NCI-H446 (cell line): Measurements from ENCODE around the gene AGBL1.

ENCODE experiments used
- DNase-seq, 2 experiments: peaks; one replicate each; lab custom pipeline; 2025; lab: John Stamatoyannopoulos, UW

Gene AGBL1

GRCh38 chr15:86236356-86237110, 156.9 kb downstream of the AGBL1 start:
- no peak for DNase-seq

DNA sequence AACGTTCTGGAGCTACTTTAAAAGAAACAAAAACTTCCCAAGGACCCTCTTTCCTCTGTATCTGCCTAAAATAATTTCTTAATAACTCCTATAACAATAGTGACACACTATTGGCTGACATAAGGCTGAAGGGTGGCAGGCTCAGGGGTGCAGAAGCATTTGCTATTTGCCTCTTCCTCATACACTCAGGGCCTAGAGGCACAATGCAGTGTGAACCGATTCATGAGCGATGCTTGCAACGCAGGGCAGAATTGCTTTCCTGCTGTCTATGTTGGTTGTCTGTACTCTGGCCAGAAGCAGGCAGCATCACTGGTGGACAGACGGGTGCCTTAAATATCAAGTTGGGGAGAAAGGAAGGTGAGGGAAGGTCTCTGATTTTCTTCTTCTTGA, 157.4 kb downstream of the AGBL1 start:
- DNase-seq, result no peak

DNA sequence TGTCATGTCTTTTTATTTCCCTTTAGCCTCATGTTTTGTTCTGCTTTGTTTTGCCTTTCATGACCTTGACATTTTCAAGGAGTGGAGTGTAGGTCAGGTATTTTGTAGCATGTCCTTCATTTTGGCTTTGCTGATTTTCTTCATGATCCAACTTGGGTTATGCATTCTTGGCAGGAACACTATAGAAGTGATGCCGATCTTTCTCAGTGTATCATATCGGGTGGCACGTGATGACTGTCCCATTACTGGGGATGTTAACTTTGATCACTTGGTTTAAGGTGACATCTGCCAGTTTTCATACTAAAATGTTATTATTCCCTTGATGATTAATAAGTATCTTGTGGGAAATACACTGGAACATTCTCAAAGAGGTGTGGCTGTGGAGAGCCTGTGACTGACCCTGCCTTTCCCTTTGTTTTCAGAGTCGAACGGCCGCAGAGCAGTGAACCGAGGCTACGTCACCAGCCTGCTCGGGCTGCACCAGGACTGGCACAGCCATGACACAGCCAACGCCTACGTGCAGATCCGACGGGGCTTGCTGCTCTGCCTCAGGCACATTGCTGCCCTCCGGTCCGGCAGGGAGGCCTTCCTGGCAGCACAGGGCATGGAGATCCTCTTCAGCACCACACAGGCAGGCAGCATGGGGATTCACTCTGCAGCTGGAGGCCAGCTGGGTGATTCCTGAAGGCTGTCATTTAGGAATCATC, 167.7 kb downstream of the AGBL1 start:
- DNase-seq, result no peak

GRCh38 chr15:86255247-86255646, 175.6 kb downstream of the AGBL1 start:
- DNase-seq, result no peak

DNA sequence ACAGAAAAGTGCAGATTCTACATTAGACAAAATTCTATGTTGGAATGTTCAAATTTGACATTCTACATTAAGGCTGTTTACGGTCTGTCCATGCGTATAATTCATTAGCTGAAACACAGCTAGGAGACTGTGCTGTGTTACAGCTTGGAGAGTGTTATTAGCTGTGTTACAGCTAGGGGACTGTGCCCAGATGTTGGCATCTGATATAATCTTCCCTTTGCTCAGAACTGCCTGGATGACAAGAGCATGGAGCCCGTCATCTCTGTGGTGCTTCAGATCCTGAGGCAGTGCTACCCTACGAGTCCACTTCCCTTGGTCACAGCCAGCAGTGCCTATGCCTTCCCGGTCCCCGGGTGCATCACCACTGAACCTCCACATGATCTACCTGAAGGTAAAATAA, 177.0 kb downstream of the AGBL1 start:
- DNase-seq, result no peak

GRCh38 chr15:86259589-86259988, 179.9 kb downstream of the AGBL1 start:
- DNase-seq, result no peak

DNA sequence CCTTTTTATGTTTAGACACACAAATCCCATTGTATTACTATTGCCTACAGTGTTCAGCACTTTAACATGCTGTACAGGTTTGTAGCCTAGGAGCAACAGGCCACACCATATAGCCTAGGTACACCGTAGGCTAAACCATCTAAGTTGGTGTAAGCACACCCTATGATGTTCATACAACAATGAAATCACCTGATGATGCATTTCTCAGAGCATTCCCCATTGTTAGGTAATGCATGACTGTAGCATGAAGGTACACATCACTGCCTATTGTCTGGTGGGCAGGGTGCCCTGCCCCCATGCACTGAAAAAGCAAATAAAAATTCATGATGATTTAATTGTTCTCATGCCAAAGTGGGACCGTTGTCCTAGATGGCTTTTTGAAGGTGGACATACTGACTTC, 183.6 kb downstream of the AGBL1 start:
- DNase-seq, result no peak

DNA sequence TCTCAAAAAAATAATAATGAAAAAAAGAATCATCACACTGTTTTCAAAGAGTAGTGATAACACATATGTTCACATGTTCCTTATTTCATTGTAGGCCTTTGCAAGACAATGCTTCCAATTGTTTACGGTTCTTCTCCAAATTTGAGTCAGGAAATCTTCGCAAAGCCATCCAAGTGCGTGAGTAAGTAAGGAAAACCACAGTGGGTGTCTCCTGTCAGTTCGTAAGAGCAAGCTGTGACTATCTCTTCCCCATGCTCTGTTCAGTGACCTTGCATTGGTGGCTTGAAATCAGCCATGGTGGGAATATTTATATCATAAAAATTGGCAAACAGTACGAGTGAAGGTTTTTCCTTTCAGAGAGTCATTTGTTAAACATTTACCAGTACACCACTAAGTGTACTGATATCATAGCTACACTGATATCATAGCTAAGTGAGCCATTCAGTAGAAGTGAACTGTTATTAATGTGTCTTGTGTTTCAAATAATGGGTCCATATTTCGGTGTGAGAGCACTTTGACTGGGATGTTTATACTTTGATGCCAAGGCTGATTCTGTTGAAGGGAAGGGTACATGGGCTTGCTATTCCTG, 187.3 kb downstream of the AGBL1 start:
- DNase-seq, result no peak

GRCh38 chr15:86267892-86268291, 188.2 kb downstream of the AGBL1 start:
- no peak for DNase-seq

- DNase-seq, result no peak
These were observed 188.9 kb downstream of the AGBL1 start for GRCh38 chr15:86268558-86268957.

DNA sequence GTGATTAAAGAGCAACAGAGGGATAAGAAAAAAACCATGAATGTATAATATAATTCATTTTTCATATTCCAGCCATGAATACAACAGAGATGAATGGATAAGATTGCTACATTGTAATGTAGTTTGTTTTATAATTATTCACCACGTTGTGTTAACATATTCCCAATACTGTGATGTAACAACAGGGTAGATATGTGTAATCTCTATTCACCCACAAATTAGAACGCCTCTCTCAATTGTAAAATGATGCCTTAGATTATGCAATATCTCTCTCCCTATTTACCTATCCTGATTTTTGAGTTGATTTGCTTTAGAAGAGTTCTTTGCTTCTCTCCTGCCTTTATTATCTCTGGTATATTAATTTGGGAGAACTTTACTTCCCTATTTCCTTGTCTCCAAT, 193.6 kb downstream of the AGBL1 start:
- DNase-seq, result no peak

DNA sequence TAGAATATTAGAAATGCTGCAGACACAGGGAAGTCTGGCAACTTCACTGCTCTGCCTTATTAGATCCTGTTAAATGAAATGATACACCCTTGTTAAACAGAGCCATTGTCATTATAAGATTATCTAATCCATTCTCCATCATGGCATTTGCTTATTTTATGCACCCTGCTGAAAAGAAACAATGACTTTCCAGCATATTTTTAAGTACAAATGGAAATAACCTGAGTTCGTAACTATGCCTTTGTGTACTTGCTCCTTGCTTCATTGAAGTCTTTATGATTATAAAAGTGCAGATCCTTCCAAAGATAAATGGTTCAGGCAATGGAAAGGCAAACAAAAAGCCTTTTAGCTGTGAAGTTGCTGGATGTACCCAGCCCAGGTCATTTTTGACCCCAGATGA, 195.7 kb downstream of the AGBL1 start:
- no peak for DNase-seq

- no peak for DNase-seq
These were observed 198.9 kb downstream of the AGBL1 start for GRCh38 chr15:86278586-86278985.

- no peak for DNase-seq
These were observed 205.0 kb downstream of the AGBL1 start for GRCh38 chr15:86284635-86285034.

DNA sequence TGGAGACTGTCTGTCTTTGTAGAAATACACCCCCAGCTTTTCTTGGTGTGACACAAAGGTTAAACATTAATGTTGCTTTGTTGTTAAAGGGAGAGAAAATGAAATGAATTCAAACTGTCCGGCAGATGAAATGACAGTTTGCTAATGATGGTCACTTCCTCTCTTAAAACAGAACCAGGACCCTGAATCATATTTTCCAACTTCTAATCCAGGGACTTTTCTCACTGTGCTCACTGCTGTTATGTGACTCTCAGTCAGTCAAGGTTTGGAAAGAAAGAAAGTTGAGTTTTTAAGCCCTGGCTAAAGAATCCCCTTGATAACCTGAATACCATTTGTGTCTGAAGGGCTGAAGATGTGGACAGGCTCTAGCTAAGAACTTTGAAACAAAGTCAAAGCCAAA, 215.8 kb downstream of the AGBL1 start:
- DNase-seq, result no peak

DNA sequence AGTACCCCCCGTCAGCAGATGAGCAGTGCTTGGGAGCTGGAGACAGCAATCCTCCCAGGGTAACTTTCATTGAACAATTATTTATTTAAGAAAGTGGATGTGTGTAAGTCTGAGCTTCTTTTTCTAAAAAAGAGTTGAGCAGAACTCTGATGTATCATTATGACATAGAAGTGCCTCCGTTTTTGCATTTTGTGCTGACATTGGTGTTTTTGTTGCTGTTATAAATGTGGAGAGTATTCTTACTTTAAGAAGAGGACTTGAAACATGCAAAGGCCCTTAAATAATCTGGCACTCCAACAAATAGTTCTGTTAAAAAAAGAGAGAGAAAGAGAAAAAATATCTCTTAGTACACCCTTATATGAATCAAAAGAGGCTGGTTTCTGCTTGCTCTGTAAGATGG, 217.1 kb downstream of the AGBL1 start:
- DNase-seq, result no peak

GRCh38 chr15:86300390-86301125, 220.9 kb downstream of the AGBL1 start:
- no peak for DNase-seq

DNA sequence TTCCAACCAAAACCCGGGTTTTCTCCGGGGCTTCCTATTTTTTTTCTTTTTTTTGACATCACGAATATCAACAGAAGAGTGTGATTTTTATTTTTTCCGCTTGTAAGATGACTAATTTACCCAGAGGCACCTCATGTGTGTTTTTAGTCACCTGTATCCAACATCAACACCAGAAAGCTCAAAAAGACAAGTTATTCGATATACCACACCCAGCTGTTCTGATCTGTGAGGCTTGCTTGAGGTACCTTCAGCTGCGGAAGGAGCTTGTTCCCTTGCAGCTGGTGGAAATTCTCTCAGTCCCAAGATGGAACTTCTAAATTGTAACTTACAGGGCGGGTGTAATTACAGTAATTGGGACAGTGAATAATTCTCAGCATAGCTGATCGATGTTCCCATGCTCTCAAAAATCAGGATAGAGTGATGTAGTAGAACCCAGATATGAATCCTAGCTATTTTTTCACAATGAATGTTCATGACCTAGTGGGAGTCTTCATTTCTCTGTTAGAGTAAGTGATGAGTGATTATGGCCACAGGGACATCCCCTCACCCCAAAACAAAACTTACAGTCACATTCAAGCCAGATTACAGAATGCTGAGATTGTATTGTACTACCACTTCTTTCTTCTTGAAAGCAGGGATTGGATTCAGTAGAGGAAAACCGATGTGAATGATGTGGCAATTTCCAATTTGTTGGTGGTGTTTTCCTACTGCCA, 232.1 kb downstream of the AGBL1 start:
- no peak for DNase-seq

DNA sequence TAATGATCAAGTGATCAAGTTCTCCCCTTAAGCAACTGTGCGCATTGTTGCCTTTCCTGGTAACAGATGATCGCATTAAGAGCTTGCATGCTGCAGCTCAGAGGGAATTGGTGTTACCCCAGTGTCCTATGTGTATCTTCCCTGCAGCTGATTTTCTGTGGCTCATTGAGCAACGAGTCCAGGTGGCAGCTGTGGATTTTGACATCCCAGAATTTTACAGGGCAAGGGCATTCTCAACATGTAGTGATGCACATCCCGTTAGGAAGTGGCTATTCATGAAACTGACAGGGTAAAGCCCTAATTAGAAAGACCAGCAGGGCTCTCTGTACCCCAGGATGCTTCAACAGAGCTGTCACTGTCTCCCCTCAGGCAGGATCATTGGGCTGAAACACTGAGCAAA, 232.8 kb downstream of the AGBL1 start:
- DNase-seq, result no peak

DNA sequence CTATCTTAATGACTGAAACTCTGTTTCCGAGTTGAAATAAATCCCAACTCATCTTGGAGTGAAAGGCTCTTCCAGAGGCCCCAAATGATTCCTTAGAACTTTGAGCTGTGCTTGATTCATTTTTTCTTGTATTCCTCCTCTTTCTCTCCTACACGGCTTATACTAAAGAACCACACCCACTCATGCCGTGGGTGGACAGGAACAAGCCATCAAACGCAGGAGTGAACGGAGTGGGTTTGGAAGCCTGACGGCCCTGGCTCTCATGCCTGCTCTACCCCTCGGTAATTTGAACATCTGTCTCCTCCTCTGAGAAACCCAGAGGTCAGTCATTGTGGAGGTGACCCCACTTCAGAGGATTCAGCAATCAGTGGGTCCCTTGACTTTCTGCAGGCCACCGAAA, 236.5 kb downstream of the AGBL1 start:
- no peak for DNase-seq

DNA sequence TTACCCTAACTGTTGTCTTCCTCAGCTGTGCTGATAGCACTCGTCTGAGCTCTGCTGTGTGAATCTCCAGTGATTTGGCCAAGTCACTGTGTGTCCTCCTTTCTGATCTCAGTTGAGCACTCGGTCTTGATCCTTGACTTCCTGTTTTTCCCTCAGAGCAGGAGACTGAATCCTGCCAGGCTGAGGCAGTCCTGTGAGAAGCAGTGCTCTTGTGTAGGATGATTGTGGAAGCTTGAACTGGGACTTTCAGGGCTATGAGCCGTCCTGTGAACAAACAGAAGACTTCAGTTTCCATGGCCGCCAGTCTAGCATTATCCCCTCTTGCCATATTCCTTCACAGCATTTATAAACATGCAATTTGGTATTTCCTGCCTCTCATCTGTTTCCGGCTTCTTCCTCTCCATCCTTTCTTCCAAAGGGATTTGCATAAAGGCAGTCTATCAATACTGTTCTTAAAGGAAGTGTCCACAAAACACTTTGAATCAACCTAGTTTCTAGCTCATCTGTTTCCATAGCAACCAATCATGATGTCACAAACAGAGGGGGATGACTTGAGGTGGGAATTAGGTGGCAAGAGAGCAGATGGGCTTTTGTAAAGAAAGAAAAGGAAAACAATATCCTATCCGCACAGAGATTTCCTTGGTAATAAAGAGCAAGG, 237.2 kb downstream of the AGBL1 start:
- no peak for DNase-seq

DNA sequence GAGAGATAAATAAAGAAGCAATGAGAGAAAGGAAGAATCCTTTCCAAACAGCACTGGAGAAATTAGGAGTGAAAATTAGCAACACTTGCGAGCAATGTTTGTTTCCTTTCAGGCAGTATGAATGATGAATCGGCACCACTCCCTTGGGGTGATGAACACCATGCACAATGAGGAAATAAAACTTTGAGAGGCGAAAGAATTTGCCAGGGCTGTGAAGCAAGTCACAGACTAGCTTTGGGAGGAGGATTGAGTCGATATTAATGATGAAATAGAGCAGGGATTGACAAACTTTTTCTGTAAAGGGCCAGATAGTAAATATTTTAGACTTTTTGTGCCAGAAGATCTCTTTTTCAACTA, 237.7 kb downstream of the AGBL1 start:
- DNase-seq, result no peak
